ENCODE data around the gene MAGEB16.

DNA sequence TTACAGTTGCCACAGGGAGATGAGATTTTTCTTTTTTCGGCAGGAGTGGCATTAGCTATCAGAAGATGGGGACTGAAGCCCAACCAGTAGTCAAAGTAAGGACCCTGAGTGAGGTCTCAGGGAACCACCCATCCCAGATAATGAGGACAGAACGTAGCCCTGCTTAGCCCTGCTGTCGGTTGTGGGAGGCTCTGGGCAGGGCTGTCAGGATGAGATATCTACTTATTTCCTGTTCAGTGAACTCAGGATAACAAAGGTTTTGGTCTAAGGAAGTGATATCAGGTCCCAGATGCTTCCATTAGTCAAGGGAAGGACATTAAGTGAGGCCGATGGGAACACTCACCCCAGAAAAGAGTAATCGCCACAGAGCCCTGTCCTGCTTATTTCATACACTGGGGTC lies 2.3 kb downstream of the MAGEB16 start:
- no peak for TF ChIP-seq CTCF (IDR thresholded peaks at IDR 0.05)
- no peak for TF ChIP-seq POLR2A (IDR thresholded peaks at IDR 0.05)

All from breast epithelium (tissue), 3 donors.